Vagina (tissue), 2 donors: ENCODE results near the gene PPFIBP1. TPM values are rescaled to one million over a fixed set of nuclear protein-coding genes. Genes with fewer than 3 reads are reported as not detected.

ENCODE experiments used
- DNase-seq, 2 donors: peaks; one replicate each; pipeline ENCODE4 v3.0.0-alpha.2; 2017; ENCODE audit errors: extremely low spot score in 2 of 2
- H3K27ac ChIP-seq: fragments of 200-600 bp; sonication (generic); one replicate; pipeline ENCODE4 v1.5.1; 2019
- H3K27me3 ChIP-seq: fragments of 200-600 bp; sonication (generic); one replicate; pipeline ENCODE4 v1.5.1; 2019
- H3K36me3 ChIP-seq, 2 donors: fragments of 200-600 bp; sonication (generic); one replicate each; pipeline ENCODE4 v1.5.1; 2017 to 2019
- H3K4me1 ChIP-seq: fragments of 200-600 bp; sonication (generic); one replicate; pipeline ENCODE4 v1.5.1; 2019
- H3K4me3 ChIP-seq, 2 donors: fragments of 200-600 bp; sonication (generic); 1 replicate in 1 of 2; 2 replicates in 1 of 2; pipeline ENCODE4 v1.5.1; 2016 to 2019
- H3K9me3 ChIP-seq: fragments of 200-600 bp; sonication (generic); one replicate; pipeline ENCODE4 v1.5.1; 2019
- CTCF ChIP-seq, 3 experiments: fragments of 450-650 bp in 2 of 3; fragments of 200-600 bp in 1 of 3; sonication (generic) in 1 of 3; IDR thresholded peaks; one replicate each; pipeline ENCODE4 v1.5.1; 2017 to 2019; ENCODE audit warnings: antibody characterized with exemption in 3 of 3, mild to moderate bottlenecking in 2 of 3, moderate library complexity in 2 of 3
- POLR2A ChIP-seq, 2 donors: fragments of 450-650 bp; IDR thresholded peaks; one replicate each; pipeline ENCODE4 v1.6.1; 2017; ENCODE audit warnings: antibody characterized with exemption in 2 of 2, mild to moderate bottlenecking in 2 of 2, moderate library complexity in 2 of 2
- POLR2AphosphoS5 ChIP-seq, 2 donors: sonication (generic); formaldehyde crosslinking; IDR thresholded peaks; one replicate each; pipeline ENCODE4 v1.9.0; 2017; ENCODE audit warnings: antibody characterized with exemption in 2 of 2, mild to moderate bottlenecking in 2 of 2, low read depth in 1 of 2; ENCODE audit not compliant: insufficient read depth in 1 of 2
- intact Hi-C: fragments of 100-400 bp; cut with DNase I; formaldehyde crosslinking; loops from one replicate; pipeline ENCODE4 v1.15.1; 2023
- total RNA-seq: library from RNA; depleted of rRNA; stranded (reverse); fragments of >200 nt; gene quantifications from one replicate; pipeline ENCODE4 v1.2.3, GENCODE V29; 2016

Gene PPFIBP1
- total RNA-seq, 1 donor from 2014 or later: 101 TPM

GRCh38 chr12:27743601-27744000 is 219.6 kb downstream of the PPFIBP1 start:
- Histone ChIP-seq H3K27me3 (no peaks in the 10 kb centered on the region), H3K36me3 (peaks cover 0 to 22% of the 10 kb centered on the region in 2 donors), H3K4me1 (peaks cover 9% of the 10 kb centered on the region), H3K4me3 (no peak overlapping the region), H3K27ac (no peak overlapping the region), H3K9me3 (no peaks in the 10 kb centered on the region)
- no peak for TF ChIP-seq POLR2AphosphoS5 (IDR thresholded peaks at IDR 0.05; ENCODE audit: insufficient read depth in 1 of 2, low read depth in 1 of 2)
- TF ChIP-seq CTCF (IDR thresholded peaks at IDR 0.05): no peak
- no peak for TF ChIP-seq POLR2A (IDR thresholded peaks at IDR 0.05)
- no peak for DNase-seq
- intact Hi-C loops: no loop called here

Other genes with a start within 250 kb of the PPFIBP1 start
- 9.8 TPM for gene BMAL2, start 191.4 kb upstream of the PPFIBP1 start, total RNA-seq
- gene SMCO2, start 77.5 kb upstream of the PPFIBP1 start, total RNA-seq: not detected
- gene REP15, start 172.2 kb downstream of the PPFIBP1 start, total RNA-seq: not detected
- 25.3 TPM for gene MRPS35, start 186.6 kb downstream of the PPFIBP1 start, total RNA-seq